Duodenal mucosa (tissue), 2 donors: ENCODE data around the gene PAGR1.
"Not testable (repeated sequence)": the region's sequence is repeated elsewhere in the genome, so short reads cannot be mapped to it uniquely, and the experiment has no call there.

Experiments used
- H3K27ac ChIP-seq: one replicate; pipeline ENCODE4 v1.7.0; 2013; ENCODE audit warnings: low read depth, low read length
- H3K27me3 ChIP-seq, 2 donors: one replicate each; pipeline ENCODE4 v1.7.0; 2013; ENCODE audit warnings: low read length in 2 of 2, control low read depth in 1 of 2; ENCODE audit not compliant: insufficient read depth in 2 of 2, control insufficient read depth in 1 of 2
- H3K36me3 ChIP-seq, 2 donors: one replicate each; pipeline ENCODE4 v1.7.0; 2013; ENCODE audit warnings: low read length in 2 of 2, control low read depth in 1 of 2; ENCODE audit not compliant: insufficient read depth in 2 of 2, control insufficient read depth in 1 of 2
- H3K4me1 ChIP-seq, 2 donors: one replicate each; pipeline ENCODE4 v1.7.0; 2013; ENCODE audit warnings: low read length in 2 of 2, control low read depth in 1 of 2; ENCODE audit not compliant: insufficient read depth in 2 of 2, control insufficient read depth in 1 of 2
- H3K4me3 ChIP-seq, 2 donors: one replicate each; pipeline ENCODE4 v1.7.0; 2013; ENCODE audit warnings: low read length in 2 of 2, low read depth in 1 of 2
- H3K9ac ChIP-seq, 2 donors: one replicate each; pipeline ENCODE4 v1.7.0; 2013; ENCODE audit warnings: low read length in 2 of 2, low read depth in 1 of 2
- H3K9me3 ChIP-seq, 2 donors: one replicate each; pipeline ENCODE4 v1.7.0; 2013; ENCODE audit warnings: low read length in 2 of 2, control low read depth in 1 of 2; ENCODE audit not compliant: control insufficient read depth in 1 of 2

The PAGR1 gene

DNA sequence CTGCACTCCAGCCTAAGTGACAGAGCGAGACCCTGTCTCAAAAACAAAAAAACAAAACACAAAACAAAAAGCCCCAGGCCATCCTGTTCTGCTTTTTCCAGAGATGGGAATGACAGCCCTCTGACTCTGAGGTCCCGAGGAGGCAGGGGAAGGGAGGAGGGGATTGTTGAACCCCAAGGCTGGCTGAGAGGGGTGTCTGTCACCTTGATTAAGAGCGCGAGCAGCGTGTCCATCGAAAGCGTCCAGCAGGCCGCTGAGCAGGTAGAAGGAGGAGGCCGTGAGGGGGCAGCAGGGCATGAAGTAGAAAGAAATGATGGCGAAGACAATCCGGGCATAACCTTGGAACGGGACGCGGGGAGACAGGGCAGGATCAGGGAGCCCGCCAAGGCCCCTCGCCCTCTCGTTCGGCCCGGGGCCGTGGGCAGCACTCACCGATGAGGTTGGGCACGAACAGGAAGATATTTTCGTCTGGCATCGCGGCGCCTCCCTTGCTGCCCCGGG lies 46.5 kb downstream of the PAGR1 start:
- peak overlapping the region; percentile 87 to 97 for H3K4me3 ChIP-seq
- peaks cover 5 to 27% of the 10 kb centered on the region in 2 donors for H3K36me3 ChIP-seq
- no peaks in the 10 kb centered on the region for H3K9me3 ChIP-seq
- no peaks in the 10 kb centered on the region for H3K27me3 ChIP-seq
- H3K27ac ChIP-seq: peak overlapping the region; percentile 42
- peaks cover 19 to 24% of the 10 kb centered on the region in 2 donors for H3K4me1 ChIP-seq
- peak overlapping the region; percentile 74 to 94 for H3K9ac ChIP-seq

GRCh38 chr16:29862884-29863668 lies 47.1 kb downstream of the PAGR1 start, which contains the start of gene CDIPT:
CDIPT (minus strand) TSS chr16:29863226; CDS start chr16:29862857, 369 bp downstream.
- no peaks in the 10 kb centered on the region for H3K9me3 ChIP-seq
- peak within 1 kb of the TSS; percentile 87 to 97 for H3K4me3 ChIP-seq
- peaks cover 19 to 24% of the 10 kb centered on the region in 2 donors for H3K4me1 ChIP-seq
- no peaks in the 10 kb centered on the region for H3K27me3 ChIP-seq
- H3K36me3 ChIP-seq: peaks cover 5 to 27% of the 10 kb centered on the region in 2 donors
- H3K9ac ChIP-seq: peak within 1 kb of the TSS; percentile 74 to 94
- peak within 1 kb of the TSS; percentile 64 for H3K27ac ChIP-seq

GRCh38 chr16:29863669-29863984 lies 47.7 kb downstream of the PAGR1 start:
- Histone ChIP-seq H3K27ac (no peak overlapping the region), H3K4me3 (peak overlapping the region; percentile 54 to 87), H3K9ac (peak overlapping the region; percentile 74 to 94)

DNA sequence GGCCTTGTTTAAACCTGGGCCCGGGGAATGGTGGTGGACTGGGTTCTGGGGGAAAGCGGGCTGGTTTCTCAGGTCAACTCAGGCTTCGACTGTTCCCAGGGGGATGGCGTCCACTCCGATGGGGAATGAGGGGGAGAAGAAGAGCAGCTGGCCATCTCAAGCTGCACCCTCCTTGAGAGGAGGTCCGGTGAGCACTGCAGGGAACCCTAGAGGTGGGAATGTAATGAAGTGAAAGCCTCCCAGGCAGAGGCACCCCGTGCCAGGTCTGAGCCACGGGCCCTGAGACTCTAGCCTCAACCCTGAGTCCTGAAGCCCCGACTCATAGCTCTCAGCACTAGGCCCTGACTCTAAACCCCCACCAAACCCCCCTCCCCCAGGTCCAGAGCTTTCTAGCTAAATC lies 48.3 kb downstream of the PAGR1 start:
- peaks cover 19 to 24% of the 10 kb centered on the region in 2 donors for H3K4me1 ChIP-seq
- no peak overlapping the region for H3K4me3 ChIP-seq
- H3K9me3 ChIP-seq: no peaks in the 10 kb centered on the region
- no peaks in the 10 kb centered on the region for H3K27me3 ChIP-seq
- H3K27ac ChIP-seq: no peak overlapping the region
- H3K36me3 ChIP-seq: peaks cover 0 to 17% of the 10 kb centered on the region in 2 donors
- H3K9ac ChIP-seq: no peak overlapping the region

More at GRCh38 chr16:29863669-29863984, 47.7 kb downstream of the PAGR1 start:
- H3K9me3 ChIP-seq: no peaks in the 10 kb centered on the region
- H3K36me3 ChIP-seq: peaks cover 3 to 22% of the 10 kb centered on the region in 2 donors
- no peaks in the 10 kb centered on the region for H3K27me3 ChIP-seq
- peaks cover 19 to 24% of the 10 kb centered on the region in 2 donors for H3K4me1 ChIP-seq

DNA sequence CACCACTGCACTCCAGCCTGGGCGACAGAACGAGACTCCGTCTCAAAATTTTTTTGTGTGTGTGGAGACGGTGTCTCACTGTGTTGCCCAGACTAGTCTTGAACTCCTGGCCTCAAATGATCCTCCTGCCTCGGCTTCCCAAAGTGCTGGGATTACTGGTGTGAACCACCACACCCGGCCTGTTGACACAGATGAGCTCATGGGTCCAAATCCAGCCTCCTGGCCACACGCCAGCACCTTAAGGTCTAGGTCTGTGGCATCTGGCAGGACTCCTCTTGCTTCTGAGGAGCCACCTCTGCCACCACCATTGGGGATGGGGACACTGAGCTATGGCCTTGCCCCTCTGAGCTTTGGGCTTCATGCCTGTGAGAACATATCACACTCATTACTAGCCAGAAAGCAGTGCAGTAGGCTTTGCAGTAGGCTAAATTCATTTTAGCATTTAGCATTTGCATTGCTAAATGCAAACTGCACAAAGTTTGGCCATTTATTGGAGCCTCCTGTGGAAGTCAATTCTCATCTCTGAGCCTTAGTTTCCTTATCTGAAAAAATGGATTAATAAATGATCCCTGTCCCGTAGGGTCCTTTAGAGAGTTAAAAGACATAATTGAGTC lies 52.6 kb downstream of the PAGR1 start:
- H3K27me3 ChIP-seq: no peaks in the 10 kb centered on the region
- no peak overlapping the region for H3K4me3 ChIP-seq
- H3K9ac ChIP-seq: no peak overlapping the region
- no peaks in the 10 kb centered on the region for H3K36me3 ChIP-seq
- no peak overlapping the region for H3K27ac ChIP-seq
- no peaks in the 10 kb centered on the region for H3K9me3 ChIP-seq
- peaks cover 3 to 4% of the 10 kb centered on the region in 2 donors for H3K4me1 ChIP-seq

GRCh38 chr16:29869067-29869466 lies 53.1 kb downstream of the PAGR1 start:
- not testable (repeated sequence) for H3K27ac ChIP-seq, H3K27me3 ChIP-seq, H3K4me1 ChIP-seq, H3K9ac ChIP-seq, H3K4me3 ChIP-seq, H3K9me3 ChIP-seq, H3K36me3 ChIP-seq
